HG03066 (cell line): ENCODE results near the gene PCDHA8.
"Not testable (repeated sequence)": the region's sequence is repeated elsewhere in the genome, so short reads cannot be mapped to it uniquely, and the experiment has no call there.

Source experiments
- ATAC-seq: cut with Tn5 transposase; IDR thresholded peaks from one replicate; pipeline ENCODE4 v1.9.1; 2021; ENCODE audit warnings: low read depth; ENCODE audit not compliant: unreplicated experiment

Gene PCDHA8

GRCh38 chr5:140828362-140828737, 12.6 kb upstream of the PCDHA8 start:
- ATAC-seq = no peak

- ATAC-seq = not testable (repeated sequence)
Measured at GRCh38 chr5:140829511-140830501, 11.2 kb upstream of the PCDHA8 start.

- no peak for ATAC-seq
Measured at GRCh38 chr5:140833993-140834392, 7.0 kb upstream of the PCDHA8 start, which contains the start of gene PCDHA7. Gene PCDHA7, plus strand, starts transcription at chr5:140834269. Its CDS starts 115 bp downstream, at chr5:140834384.

- not testable (repeated sequence) for ATAC-seq
Measured at GRCh38 chr5:140834439-140835008, 6.5 kb upstream of the PCDHA8 start.

- no peak for ATAC-seq
Measured at GRCh38 chr5:140835622-140836510, 5.1 kb upstream of the PCDHA8 start.

GRCh38 chr5:140842798-140843733, 2.1 kb downstream of the PCDHA8 start:
- no peak for ATAC-seq

- ATAC-seq = not testable (repeated sequence)
Measured at GRCh38 chr5:140848139-140849102, 7.4 kb downstream of the PCDHA8 start, which contains the start of gene PCDHA9. Gene PCDHA9, plus strand, starts transcription at chr5:140848382. Its CDS starts 114 bp downstream, at chr5:140848496.

- not testable (repeated sequence) for ATAC-seq
Measured at GRCh38 chr5:140849831-140850634, 9.0 kb downstream of the PCDHA8 start.

GRCh38 chr5:140855772-140856674, 15.0 kb downstream of the PCDHA8 start, which contains the start of gene PCDHA10:
Gene PCDHA10, plus strand, starts transcription at chr5:140855897. Its CDS starts 152 bp downstream, at chr5:140856049.
- ATAC-seq = no peak

GRCh38 chr5:140857177-140857986, 16.4 kb downstream of the PCDHA8 start:
- ATAC-seq = no peak

GRCh38 chr5:140857987-140858240, 16.9 kb downstream of the PCDHA8 start:
- ATAC-seq = no peak

GRCh38 chr5:140862441-140863295, 21.7 kb downstream of the PCDHA8 start:
- no peak for ATAC-seq

- ATAC-seq = no peak
Measured at GRCh38 chr5:140868721-140869554, 28.0 kb downstream of the PCDHA8 start, which contains the start of gene PCDHA11. Gene PCDHA11, plus strand, starts transcription at chr5:140868957. Its CDS starts 147 bp downstream, at chr5:140869104.

- no peak for ATAC-seq
Measured at GRCh38 chr5:140869555-140869886, 28.5 kb downstream of the PCDHA8 start.
